PFSK-1 (cell line): ENCODE results near the gene CARNS1.

Source experiments
- FOXP2 ChIP-seq: optimal IDR thresholded peaks from 2 replicates; pipeline ENCODE3; 2011; ENCODE audit warnings: borderline replicate concordance, control low read depth, inconsistent platforms; ENCODE audit not compliant: insufficient read depth; ENCODE audit errors: extremely low read length, extremely low read depth
- POLR2AphosphoS5 ChIP-seq: IDR thresholded peaks from 2 replicates; pipeline ENCODE4 v1.6.1; 2012; ENCODE audit warnings: low read depth, mild to moderate bottlenecking, control low read depth, low read length, moderate library complexity
- REST ChIP-seq, 2 experiments: IDR thresholded peaks; 2 replicates each; pipeline versions ENCODE4 v1.6.1 to v1.8.0; 2011 to 2012; ENCODE audit warnings: low read depth in 2 of 2, low read length in 2 of 2, control low read depth in 1 of 2, inconsistent platforms in 1 of 2, mild to moderate bottlenecking in 1 of 2, moderate library complexity in 1 of 2; ENCODE audit not compliant: insufficient read depth in 1 of 2
- SIN3A ChIP-seq: IDR thresholded peaks from 2 replicates; pipeline ENCODE4 v1.6.1; 2012; ENCODE audit warnings: mild to moderate bottlenecking, low read length, moderate library complexity, borderline replicate concordance; ENCODE audit not compliant: insufficient read depth
- TAF1 ChIP-seq: IDR thresholded peaks from 2 replicates; pipeline ENCODE4 v1.6.1; 2012; ENCODE audit warnings: low read length, control low read depth, borderline replicate concordance; ENCODE audit not compliant: insufficient read depth

The CARNS1 gene

GRCh38 chr11:67411785-67412152 lies 3.7 kb upstream of the CARNS1 start:
- TF ChIP-seq SIN3A (no peak), TAF1 (no peak), REST (IDR thresholded peaks at IDR 0.05; ENCODE audit: insufficient read depth in 1 of 2, low read depth in 2 of 2, low read length in 2 of 2) (no peak), POLR2AphosphoS5 (no peak), FOXP2 (no peak)

- TF ChIP-seq POLR2AphosphoS5 (no peak), TAF1 (no peak), SIN3A (no peak), FOXP2 (no peak), REST (IDR thresholded peaks at IDR 0.05; ENCODE audit: insufficient read depth in 1 of 2, low read depth in 2 of 2, low read length in 2 of 2) (no peak)
Measured at GRCh38 chr11:67412495-67413179, 2.8 kb upstream of the CARNS1 start.

- TF ChIP-seq SIN3A (no peak), TAF1 (no peak), REST (IDR thresholded peaks at IDR 0.05; ENCODE audit: insufficient read depth in 1 of 2, low read depth in 2 of 2, low read length in 2 of 2) (no peak), POLR2AphosphoS5 (no peak), FOXP2 (no peak)
Measured at GRCh38 chr11:67413266-67413849, 2.1 kb upstream of the CARNS1 start.

GRCh38 chr11:67416416-67417335 lies 1.2 kb downstream of the CARNS1 start:
- peak; percentile 24 for TF ChIP-seq FOXP2
- TF ChIP-seq TAF1, result no peak

- TF ChIP-seq FOXP2 (no peak), REST (IDR thresholded peaks at IDR 0.05; ENCODE audit: insufficient read depth in 1 of 2, low read depth in 2 of 2, low read length in 2 of 2) (no peak), TAF1 (no peak), SIN3A (no peak), POLR2AphosphoS5 (no peak)
Measured at GRCh38 chr11:67417425-67417824, 1.9 kb downstream of the CARNS1 start.
